Measurements from ENCODE around the gene LYPLAL1. TPM values are rescaled to one million over a fixed set of nuclear protein-coding genes. Genes with fewer than 3 reads are reported as not detected.

LYPLAL1 gene
- total and polyA plus RNA-seq, 2 of the 13 experiments (the other 11 are each of a cell fraction or from before 2014, with no cell fraction given), result 17.0 to 31.6 TPM

- TF ChIP-seq AKNA (CRISPR knock-in tag; IDR thresholded peaks at IDR 0.05; ENCODE audit: borderline replicate concordance), result no peak
- peak; percentile 66; the same call in 1 of the 2 replicates for TF ChIP-seq THAP9 (CRISPR knock-in tag; IDR thresholded peaks at IDR 0.05; ENCODE audit: borderline replicate concordance)
- no peak for TF ChIP-seq RERE (CRISPR knock-in tag; IDR thresholded peaks at IDR 0.05; ENCODE audit: low read depth)
- no peak for TF ChIP-seq ZNF703 (CRISPR knock-in tag; IDR thresholded peaks at IDR 0.05; ENCODE audit: borderline replicate concordance)
- peak; percentile 76 for TF ChIP-seq DR1 (CRISPR knock-in tag; IDR thresholded peaks at IDR 0.05)
- no peak for TF ChIP-seq ZFP1 (CRISPR knock-in tag; IDR thresholded peaks at IDR 0.05)
- no peak for TF ChIP-seq ZNF740 (CRISPR knock-in tag; IDR thresholded peaks at IDR 0.05)
- no peak; the same call in 1 of the 2 replicates for TF ChIP-seq ZNF256 (CRISPR knock-in tag; conservative IDR thresholded peaks at IDR 0.05)
- peak; percentile 59 for TF ChIP-seq RBM22 (optimal IDR thresholded peaks at IDR 0.05; ENCODE audit: low read length)
- peak; percentile 90 for TF ChIP-seq ZNF607 (CRISPR knock-in tag; IDR thresholded peaks at IDR 0.05; ENCODE audit: borderline replicate concordance)
- TF ChIP-seq CHCHD3 (CRISPR knock-in tag; IDR thresholded peaks at IDR 0.05), result no peak
- TF ChIP-seq ZNF547 (CRISPR knock-in tag; IDR thresholded peaks at IDR 0.05), result peak; percentile 67; the same call in 1 of the 2 replicates
- TF ChIP-seq HBP1 (CRISPR knock-in tag; IDR thresholded peaks at IDR 0.05; ENCODE audit: low read depth), result 0 out of 2 replicates have a peak, but pooled peaks have one; percentile 61
These were observed at the start of gene LYPLAL1 (continued) for GRCh38 chr1:219173758-219174459.
